Hippocampal formation (tissue), 2 donors: ENCODE results near the gene PDGFB.

ENCODE experiments used
- DNase-seq, 2 donors: peaks; one replicate each; lab custom pipeline; 2025; lab: John Stamatoyannopoulos, UW

The PDGFB gene

GRCh38 chr22:39176143-39176713 lies 68.6 kb downstream of the PDGFB start:
- DNase-seq = no peak

- no peak for DNase-seq
Measured at GRCh38 chr22:39175353-39176142, 69.2 kb downstream of the PDGFB start.

GRCh38 chr22:39174498-39175352 lies 70.1 kb downstream of the PDGFB start:
- DNase-seq = no peak

GRCh38 chr22:39173787-39174497 lies 70.8 kb downstream of the PDGFB start:
- DNase-seq = no peak
